ENCODE results near the gene USP13.

Gene USP13

GRCh38 chr3:179608931-179609720 lies 43.7 kb upstream of the USP13 start:
- no peak for TF ChIP-seq CTCF (conservative IDR thresholded peaks at IDR 0.05; ENCODE audit: low read length)
- no peak for DNase-seq (ENCODE audit: low read depth)
- H3K4me3 ChIP-seq (ENCODE audit: low read length) = no peak overlapping the region

GRCh38 chr3:179610066-179610465 lies 42.8 kb upstream of the USP13 start:
- no peak for DNase-seq (ENCODE audit: low read depth)
- H3K4me3 ChIP-seq (ENCODE audit: low read length) = no peak overlapping the region
- TF ChIP-seq CTCF (conservative IDR thresholded peaks at IDR 0.05; ENCODE audit: low read length) = no peak

DNA sequence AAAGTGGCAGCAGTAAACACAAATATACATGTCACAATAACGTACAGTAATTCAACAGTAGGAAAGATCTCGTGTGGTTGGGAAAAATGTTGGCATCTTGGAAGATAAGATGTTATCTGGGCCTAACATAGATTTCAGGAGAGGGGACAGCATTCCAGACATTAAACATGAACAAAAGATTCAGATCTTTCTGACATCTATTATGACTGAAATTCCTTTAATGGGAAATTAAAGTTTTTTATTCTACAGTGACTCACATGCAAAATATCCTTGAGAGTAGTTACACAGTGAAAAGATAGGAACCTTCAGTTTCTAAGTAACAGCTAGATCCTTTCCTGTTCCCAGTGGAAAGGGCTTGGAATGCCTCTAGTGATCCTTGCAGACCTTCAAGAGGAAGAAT lies 39.0 kb upstream of the USP13 start:
- no peak overlapping the region for H3K4me3 ChIP-seq (ENCODE audit: low read length)
- no peak for TF ChIP-seq CTCF (conservative IDR thresholded peaks at IDR 0.05; ENCODE audit: low read length)
- peak; percentile 49 for DNase-seq (ENCODE audit: low read depth)

GRCh38 chr3:179615458-179616173 lies 37.2 kb upstream of the USP13 start:
- H3K4me3 ChIP-seq (ENCODE audit: low read length) = no peak overlapping the region
- peak; percentile 15 for DNase-seq (ENCODE audit: low read depth)
- TF ChIP-seq CTCF (conservative IDR thresholded peaks at IDR 0.05; ENCODE audit: low read length) = no peak

- TF ChIP-seq CTCF (conservative IDR thresholded peaks at IDR 0.05; ENCODE audit: low read length) = no peak
- no peak overlapping the region for H3K4me3 ChIP-seq (ENCODE audit: low read length)
- no peak for DNase-seq (ENCODE audit: low read depth)
These were observed 30.8 kb upstream of the USP13 start for GRCh38 chr3:179622023-179622422.

- H3K4me3 ChIP-seq (ENCODE audit: low read length) = no peak overlapping the region
- no peak for DNase-seq (ENCODE audit: low read depth)
- TF ChIP-seq CTCF (conservative IDR thresholded peaks at IDR 0.05; ENCODE audit: low read length) = no peak
These were observed 28.4 kb upstream of the USP13 start for GRCh38 chr3:179624451-179624850.
